Suppressor macrophage treated with lipopolysaccharide for 4 hours (primary cell): ENCODE results near the gene MYOD1.

Experiments used
- DNase-seq: peaks from one replicate; pipeline ENCODE4 v3.0.0-alpha.2; 2020

MYOD1 gene

GRCh38 chr11:17751558-17751957 lies 32.2 kb downstream of the MYOD1 start:
- DNase-seq = no peak

- DNase-seq = no peak
Observed at GRCh38 chr11:17752144-17752543, 32.8 kb downstream of the MYOD1 start.

- DNase-seq = no peak
Observed at GRCh38 chr11:17753153-17753552, 33.8 kb downstream of the MYOD1 start.

GRCh38 chr11:17753641-17754040 lies 34.3 kb downstream of the MYOD1 start:
- DNase-seq = no peak

GRCh38 chr11:17755891-17756290 lies 36.5 kb downstream of the MYOD1 start:
- DNase-seq = no peak

GRCh38 chr11:17760102-17761029 lies 41.0 kb downstream of the MYOD1 start:
- DNase-seq = peak; percentile 19

GRCh38 chr11:17762309-17762974 lies 43.1 kb downstream of the MYOD1 start:
- no peak for DNase-seq

GRCh38 chr11:17763244-17763643 lies 43.9 kb downstream of the MYOD1 start:
- DNase-seq = no peak

GRCh38 chr11:17763703-17764102 lies 44.3 kb downstream of the MYOD1 start:
- DNase-seq = no peak

- no peak for DNase-seq
Observed at GRCh38 chr11:17764446-17765218, 45.3 kb downstream of the MYOD1 start.

GRCh38 chr11:17765356-17766072 lies 46.1 kb downstream of the MYOD1 start:
- no peak for DNase-seq

GRCh38 chr11:17766073-17766359 lies 46.6 kb downstream of the MYOD1 start:
- no peak for DNase-seq

GRCh38 chr11:17766590-17766989 lies 47.2 kb downstream of the MYOD1 start:
- DNase-seq = no peak

GRCh38 chr11:17767301-17767885 lies 48.0 kb downstream of the MYOD1 start:
- no peak for DNase-seq

GRCh38 chr11:17767914-17768313 lies 48.5 kb downstream of the MYOD1 start:
- no peak for DNase-seq

GRCh38 chr11:17768547-17768946 lies 49.2 kb downstream of the MYOD1 start:
- no peak for DNase-seq

GRCh38 chr11:17769218-17769617 lies 49.8 kb downstream of the MYOD1 start:
- DNase-seq = no peak

GRCh38 chr11:17770048-17770652 lies 50.8 kb downstream of the MYOD1 start:
- DNase-seq = no peak

- no peak for DNase-seq
Observed at GRCh38 chr11:17770917-17771316, 51.5 kb downstream of the MYOD1 start.

GRCh38 chr11:17771415-17771814 lies 52.0 kb downstream of the MYOD1 start:
- DNase-seq = no peak
